RPMI8226 (cell line): ENCODE data around the gene PRXL2A.
A peak's percentile ranks its signal among the peaks of the same experiment; 100 is the strongest.
"Not testable (repeated sequence)": the region's sequence is repeated elsewhere in the genome, so short reads cannot be mapped to it uniquely, and the experiment has no call there.

Source experiments
- DNase-seq: peaks from one replicate; pipeline ENCODE4 v3.0.0-alpha.2; 2015

PRXL2A gene, protein sequence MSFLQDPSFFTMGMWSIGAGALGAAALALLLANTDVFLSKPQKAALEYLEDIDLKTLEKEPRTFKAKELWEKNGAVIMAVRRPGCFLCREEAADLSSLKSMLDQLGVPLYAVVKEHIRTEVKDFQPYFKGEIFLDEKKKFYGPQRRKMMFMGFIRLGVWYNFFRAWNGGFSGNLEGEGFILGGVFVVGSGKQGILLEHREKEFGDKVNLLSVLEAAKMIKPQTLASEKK

GRCh38 chr10:80408242-80409101, at the start of gene PRXL2A:
Gene PRXL2A (plus strand): TSS chr10:80408551. CDS start chr10:80420468, 11,917 bp downstream.
- DNase-seq: peak; percentile 33

DNA sequence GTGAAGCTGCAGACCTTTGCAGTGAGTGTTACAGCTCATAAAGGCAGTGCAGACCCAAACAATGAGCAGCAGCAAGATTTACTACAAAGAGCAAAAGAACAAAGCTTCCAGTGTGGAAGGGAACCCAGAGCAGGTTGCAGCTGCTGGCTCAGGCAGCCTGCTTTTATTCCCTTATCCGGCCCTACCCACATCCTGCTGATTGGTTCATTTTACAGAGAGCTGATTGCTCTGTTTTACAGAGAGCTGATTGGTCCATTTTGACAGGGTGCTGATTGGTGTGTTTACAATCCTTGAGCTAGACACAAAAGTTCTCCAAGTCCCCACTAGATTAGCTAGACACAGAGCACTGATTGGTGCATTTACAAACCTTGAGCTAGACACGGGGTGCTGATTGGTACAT, 49.4 kb upstream of the PRXL2A start:
- not testable (repeated sequence) for DNase-seq

DNA sequence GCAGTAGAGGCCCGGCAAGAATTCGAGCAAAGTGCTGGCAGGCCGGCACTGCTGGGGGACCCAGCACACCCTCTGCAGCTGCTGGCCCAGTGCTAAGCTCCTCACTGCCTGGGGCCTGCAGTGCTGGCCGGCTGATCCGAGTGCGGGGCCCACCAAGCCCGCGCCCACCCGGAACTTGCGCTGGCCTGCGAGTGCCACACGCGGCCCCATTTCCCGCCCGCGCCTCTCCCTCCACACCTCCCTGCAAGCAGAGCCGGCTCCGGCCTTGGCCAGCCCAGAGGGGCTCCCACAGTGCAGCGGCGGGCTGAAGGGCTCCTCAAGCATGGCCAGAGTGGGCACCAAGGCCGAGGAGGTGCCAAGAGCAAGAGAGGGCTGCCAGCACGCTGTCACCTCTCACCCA, 48.7 kb upstream of the PRXL2A start:
- no peak for DNase-seq

GRCh38 chr10:80365510-80365909, 42.8 kb upstream of the PRXL2A start:
- DNase-seq: no peak

GRCh38 chr10:80371467-80371866, 36.9 kb upstream of the PRXL2A start:
- DNase-seq: no peak

DNA sequence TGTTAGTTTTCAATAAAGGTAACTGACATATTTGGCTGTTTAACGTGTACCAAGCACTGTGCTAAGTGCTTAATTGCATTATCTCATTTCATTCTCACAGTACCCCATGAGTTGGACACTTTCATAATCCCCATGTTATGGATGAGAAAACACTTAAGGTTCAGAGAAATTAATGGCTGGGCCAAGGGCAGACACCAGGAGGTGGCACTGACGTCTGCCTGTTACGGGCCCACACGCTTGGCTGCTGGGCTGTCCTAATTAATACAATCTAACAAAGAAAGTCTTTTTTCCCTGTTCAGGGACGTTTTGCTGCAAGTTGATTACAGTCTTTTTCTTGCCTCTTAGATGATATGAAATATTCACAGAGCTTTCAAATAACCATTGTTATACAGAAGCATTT, 35.7 kb upstream of the PRXL2A start:
- DNase-seq: no peak

- no peak for DNase-seq
Observed at GRCh38 chr10:80373502-80373901, 34.8 kb upstream of the PRXL2A start.

GRCh38 chr10:80379701-80380100, 28.6 kb upstream of the PRXL2A start:
- DNase-seq: no peak

DNA sequence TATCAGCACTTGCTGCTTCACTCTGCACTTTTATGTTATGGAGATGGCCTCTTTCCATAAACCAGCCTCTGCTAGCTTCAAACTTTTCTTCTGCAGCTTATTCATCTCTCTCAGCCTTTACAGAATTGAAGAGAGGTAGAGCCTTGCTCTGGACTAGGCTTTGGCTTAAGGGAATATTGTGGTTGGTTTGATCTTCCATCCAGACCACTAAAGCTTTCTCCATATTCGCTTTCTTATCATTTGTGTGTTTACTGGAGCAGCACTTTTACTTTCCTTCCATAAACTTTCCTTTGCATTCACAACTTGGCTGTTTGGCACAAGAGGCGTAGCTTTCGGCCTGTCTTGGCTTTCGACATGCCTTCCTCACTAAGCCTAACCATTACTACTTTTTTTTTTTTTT, 28.2 kb upstream of the PRXL2A start:
- no peak for DNase-seq

DNA sequence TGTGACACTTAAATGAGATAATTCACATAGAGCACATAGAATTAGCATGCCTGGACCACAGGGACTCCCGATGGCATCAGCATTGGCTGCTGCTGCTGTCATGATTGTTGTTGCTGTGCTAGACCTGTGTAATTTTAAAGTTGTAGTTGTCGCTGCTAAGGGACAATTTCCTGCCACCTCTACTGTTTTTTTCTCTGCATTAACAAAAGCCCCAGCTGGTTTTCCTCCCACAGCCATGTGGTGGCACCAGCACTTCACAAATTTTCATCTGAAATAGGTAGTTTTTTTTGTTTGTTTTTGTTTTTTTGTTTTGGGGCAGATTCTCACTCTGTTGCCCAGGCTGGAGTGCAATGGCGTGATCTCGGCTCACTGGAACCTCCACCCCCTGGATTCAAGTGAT, 25.4 kb upstream of the PRXL2A start:
- DNase-seq: peak; percentile 46

DNA sequence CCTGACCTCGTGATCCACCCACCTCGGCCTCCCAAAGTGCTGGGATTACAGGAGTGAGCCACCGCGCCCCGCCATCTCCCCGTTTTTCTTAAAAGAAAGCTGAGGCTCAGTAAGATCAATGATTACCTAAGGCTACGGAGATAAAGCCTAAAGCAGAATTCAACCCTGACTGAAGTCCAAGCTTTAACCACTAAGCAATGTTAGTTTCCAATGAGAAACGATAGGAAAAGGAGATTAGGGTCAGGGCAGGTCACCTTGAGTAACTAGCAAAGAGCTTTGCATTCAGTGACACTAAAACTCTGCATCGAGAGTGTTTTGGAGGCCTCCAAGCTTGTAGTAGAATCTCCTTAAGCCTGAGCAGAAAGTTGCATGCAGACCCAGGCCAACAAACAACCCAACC, 17.6 kb upstream of the PRXL2A start:
- no peak for DNase-seq

DNA sequence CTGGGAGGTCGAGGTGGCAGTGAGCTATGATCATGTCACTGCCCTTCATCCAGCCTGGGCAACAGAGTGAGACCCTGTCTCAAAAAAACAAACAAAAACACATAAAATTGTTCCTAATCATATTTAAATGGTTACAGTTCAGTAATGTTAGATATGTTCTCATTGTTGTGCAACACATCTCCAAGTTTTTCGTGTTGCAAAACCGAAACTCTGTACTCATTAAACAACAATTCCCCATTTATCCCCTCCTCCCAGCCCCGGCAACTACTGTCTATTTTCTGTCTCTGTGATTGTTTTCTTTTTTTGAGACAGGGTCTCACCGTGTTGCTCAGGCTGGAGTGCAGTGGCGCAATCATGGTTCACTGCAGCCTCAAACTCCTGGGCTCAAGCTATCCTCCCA, 16.1 kb upstream of the PRXL2A start:
- no peak for DNase-seq

DNA sequence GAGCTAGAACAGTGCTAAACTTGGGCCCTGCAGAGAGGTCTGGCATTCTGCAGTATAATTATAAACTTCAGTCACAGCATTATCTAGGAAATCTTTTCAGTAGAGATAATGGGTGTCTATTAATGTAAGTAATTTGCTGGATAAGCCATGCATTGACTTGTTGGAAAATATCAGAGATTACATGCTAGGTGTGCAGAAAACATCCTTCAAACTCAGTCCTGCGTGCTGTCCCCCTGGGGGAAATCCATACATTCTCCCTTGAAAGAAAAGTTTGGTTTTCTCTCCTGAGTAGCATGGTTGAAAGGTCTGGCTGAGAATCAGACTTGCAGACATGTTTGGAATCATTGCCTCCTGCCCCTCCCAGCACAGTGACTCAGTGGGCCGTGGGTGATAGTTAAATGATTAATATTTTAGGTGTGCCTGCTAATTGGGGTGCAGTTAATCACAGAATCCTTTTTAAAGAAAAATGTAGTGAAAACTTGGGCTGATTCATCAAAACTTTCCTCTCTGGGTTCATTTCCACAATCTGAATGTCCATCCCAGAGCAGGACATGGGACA, 13.9 kb upstream of the PRXL2A start:
- no peak for DNase-seq

- no peak for DNase-seq
Observed at GRCh38 chr10:80397014-80397413, 11.3 kb upstream of the PRXL2A start.

DNA sequence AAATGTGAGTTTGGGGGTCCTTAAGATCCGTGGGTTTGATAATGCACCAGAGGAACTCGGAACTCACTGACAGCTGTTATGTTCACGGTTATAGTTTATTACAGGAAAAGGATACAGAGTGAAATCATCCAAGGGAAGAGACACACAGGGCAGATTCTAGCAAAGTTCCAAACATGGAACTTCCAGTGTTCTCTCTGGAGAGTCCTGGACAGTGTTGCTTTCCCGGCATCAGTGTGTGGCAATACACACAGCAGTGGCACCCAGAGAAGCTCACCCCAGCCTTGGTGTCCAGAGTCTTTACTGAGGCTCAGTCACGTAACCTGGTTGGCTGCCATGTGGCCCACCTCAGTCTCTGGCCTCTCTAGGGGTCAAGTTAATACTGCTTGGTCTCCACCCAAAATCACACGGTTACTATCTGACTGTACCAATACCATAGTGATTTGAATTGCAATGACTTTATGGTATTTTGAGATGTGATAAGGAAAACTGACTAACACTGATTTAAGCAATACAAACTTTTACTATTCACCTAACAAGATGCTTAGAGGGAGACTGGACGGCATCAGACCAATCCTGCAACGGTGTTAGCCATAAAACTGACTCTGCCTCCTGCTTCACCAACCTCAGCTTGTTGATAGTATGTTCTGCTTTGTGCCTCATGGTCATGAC, 8.1 kb upstream of the PRXL2A start:
- DNase-seq: no peak

GRCh38 chr10:80405035-80405434, 3.3 kb upstream of the PRXL2A start:
- no peak for DNase-seq

DNA sequence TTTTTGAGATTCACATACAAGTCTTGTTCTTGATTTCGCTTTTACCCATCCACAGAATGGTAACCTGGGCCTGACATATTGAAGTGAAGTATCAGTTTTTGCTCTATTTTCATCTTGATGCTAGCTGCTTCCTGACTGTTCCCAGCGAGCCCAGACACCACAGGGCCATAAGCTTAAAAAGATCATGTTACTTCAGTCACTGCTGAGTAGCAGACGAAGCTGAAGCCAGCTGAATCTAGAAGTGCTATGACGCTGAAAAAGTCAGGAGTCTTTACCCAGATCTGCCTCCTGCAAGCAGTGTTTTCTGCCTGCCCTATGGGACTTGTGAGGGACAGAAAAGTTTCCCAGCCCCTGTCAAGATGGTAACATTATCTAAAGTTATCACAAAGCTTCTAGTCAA, 2.7 kb upstream of the PRXL2A start:
- DNase-seq: no peak

- no peak for DNase-seq
Observed at GRCh38 chr10:80406204-80406603, 2.1 kb upstream of the PRXL2A start.

DNA sequence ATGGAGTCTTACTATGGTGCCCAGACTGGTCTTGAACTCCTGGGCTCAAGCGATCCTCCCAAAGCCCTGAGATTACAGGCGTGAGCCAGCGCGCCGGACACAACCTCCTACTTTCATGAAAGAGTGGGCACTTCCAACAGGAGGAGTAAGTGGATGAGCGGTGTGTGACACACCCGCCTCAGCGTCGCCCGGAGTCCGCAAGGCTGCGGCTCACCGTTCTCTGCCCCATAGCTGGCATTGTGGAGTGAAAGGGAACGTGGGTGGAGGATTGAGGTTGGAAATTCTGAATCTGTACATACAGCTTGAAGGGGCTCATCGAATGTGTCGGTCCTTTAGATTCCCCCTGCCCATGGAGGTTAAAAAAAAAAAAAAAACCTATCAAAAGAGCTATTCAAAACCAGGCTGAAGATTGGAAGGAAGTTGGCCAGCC, 524 bp upstream of the PRXL2A start:
- no peak for DNase-seq

DNA sequence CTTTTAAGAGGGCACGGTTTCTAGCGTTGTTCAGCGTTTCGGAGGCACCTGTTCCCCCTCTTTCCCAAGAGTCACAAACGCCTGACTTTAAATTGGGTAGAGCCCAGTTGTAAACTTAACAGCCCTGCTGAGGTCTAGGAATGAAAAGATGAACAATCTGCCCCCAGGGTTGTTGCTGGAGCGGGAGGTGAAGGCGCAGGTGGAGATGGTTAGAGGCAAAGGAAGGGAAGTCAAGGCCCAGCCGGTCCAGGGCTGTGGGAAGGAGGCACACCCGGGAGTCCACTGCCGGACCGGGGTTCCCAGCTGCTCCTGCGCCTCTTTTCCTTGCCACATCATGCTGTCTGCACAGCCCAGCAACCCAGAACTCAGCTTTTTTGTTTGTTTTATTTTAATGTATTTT, 770 bp downstream of the PRXL2A start:
- no peak for DNase-seq

- no peak for DNase-seq
Observed at GRCh38 chr10:80410122-80410521, 1.8 kb downstream of the PRXL2A start.

GRCh38 chr10:80410578-80411145, 2.3 kb downstream of the PRXL2A start:
- no peak for DNase-seq

DNA sequence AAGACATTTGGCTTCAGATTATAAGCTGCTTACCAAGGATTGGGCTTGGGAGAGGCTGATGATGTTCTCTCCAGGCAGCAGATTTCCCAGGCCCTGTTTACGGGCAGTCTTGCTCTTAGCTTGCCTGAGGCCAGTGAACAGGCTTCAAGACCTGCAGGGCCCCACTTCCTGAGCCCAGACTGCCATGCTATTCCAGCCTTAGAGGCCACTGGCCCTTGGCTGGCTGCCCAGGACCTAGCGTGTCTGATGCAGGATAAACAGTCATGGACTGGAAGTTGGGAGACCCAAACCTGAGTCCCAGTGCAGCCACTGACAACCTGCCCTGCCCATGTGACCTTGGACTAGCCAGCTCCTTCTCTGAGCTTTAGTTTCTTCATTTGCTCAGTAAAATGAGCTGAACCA, 2.9 kb downstream of the PRXL2A start:
- DNase-seq: no peak
